Panc1 (cell line): ENCODE results near the gene KCNAB2. TPM values are rescaled to one million over a fixed set of nuclear protein-coding genes. Genes with fewer than 3 reads are reported as not detected.

ENCODE experiments used
- ATAC-seq: fragments of 200-7000 bp; cut with Tn5 transposase; 2 replicates; pipeline ENCODE4 v1.9.1; 2020; ENCODE audit warnings: mild to moderate bottlenecking, moderate library complexity
- BruUV-seq: library from RNA; stranded (reverse); fragments of 400-500 nt; replicated peaks from 2 replicates; lab custom pipeline; 2021; lab: Mats Ljungman, UMichigan
- CTCF ChIA-PET: fragments of 300-600 bp; sonication (Branson Sonifier 250); formaldehyde crosslinking; loops from one replicate; lab custom pipeline; 2022; ENCODE audit warnings: antibody characterized with exemption; lab: Charles Lee
- POLR2A ChIA-PET: fragments of 300-600 bp; sonication (Branson Sonifier 250); formaldehyde crosslinking; loops from one replicate; lab custom pipeline; 2022; ENCODE audit warnings: antibody characterized with exemption; lab: Charles Lee
- DNase-seq: peaks from one replicate; pipeline ENCODE4 v3.0.0-alpha.2; 2010; ENCODE audit warnings: low read depth, low spot score
- H3K27ac ChIP-seq: 2 replicates; pipeline ENCODE4 v1.5.1; 2011; ENCODE audit warnings: mild to moderate bottlenecking, low read length, inconsistent platforms
- H3K27me3 ChIP-seq: fragments of 200-500 bp; sonication (Bioruptor generic); 2 replicates; pipeline ENCODE4 v1.6.0; 2014; ENCODE audit warnings: low read length, inconsistent platforms; ENCODE audit not compliant: control insufficient read depth, insufficient read depth
- H3K36me3 ChIP-seq: fragments of 200-500 bp; sonication (Bioruptor generic); 2 replicates; pipeline ENCODE4 v1.5.1; 2014; ENCODE audit warnings: inconsistent platforms, mild to moderate bottlenecking, low read length, moderate library complexity; ENCODE audit not compliant: control insufficient read depth, insufficient read depth
- H3K4me1 ChIP-seq: 2 replicates; pipeline ENCODE4 v1.5.1; 2011; ENCODE audit warnings: inconsistent platforms, mild to moderate bottlenecking, low read length, moderate library complexity; ENCODE audit not compliant: control insufficient read depth, insufficient read depth
- H3K4me3 ChIP-seq, 2 experiments: 2 replicates each; pipeline ENCODE4 v1.5.1; 2011 to 2012; ENCODE audit warnings: low read depth in 2 of 2, low read length in 2 of 2, mild to moderate bottlenecking in 2 of 2, inconsistent platforms in 1 of 2, moderate library complexity in 1 of 2
- H3K9me3 ChIP-seq: fragments of 200-500 bp; sonication (Bioruptor generic); 2 replicates; pipeline ENCODE4 v1.5.1; 2014; ENCODE audit warnings: low read depth, mild to moderate bottlenecking, inconsistent platforms, low read length, moderate library complexity; ENCODE audit not compliant: control insufficient read depth, insufficient read depth
- CTCF ChIP-seq: fragments of 450-650 bp; IDR thresholded peaks from 2 replicates; pipeline ENCODE4 v1.5.1; 2017; ENCODE audit warnings: mild to moderate bottlenecking
- POLR2AphosphoS5 ChIP-seq: IDR thresholded peaks from 2 replicates; pipeline ENCODE4 v1.6.1; 2012; ENCODE audit warnings: mild to moderate bottlenecking, low read depth, low read length, moderate library complexity
- REST ChIP-seq, 2 experiments: IDR thresholded peaks; 2 replicates each; pipeline ENCODE4 v1.6.1; 2011 to 2012; ENCODE audit warnings: low read depth in 2 of 2, control low read depth in 1 of 2, low read length in 1 of 2, mild to moderate bottlenecking in 1 of 2, moderate library complexity in 1 of 2; ENCODE audit not compliant: insufficient read depth in 1 of 2
- SIN3A ChIP-seq: IDR thresholded peaks from 2 replicates; pipeline ENCODE4 v1.6.1; 2012; ENCODE audit warnings: low read depth, mild to moderate bottlenecking, low read length, moderate library complexity, borderline replicate concordance; ENCODE audit not compliant: insufficient read depth
- TCF7L2 ChIP-seq: IDR thresholded peaks from 2 replicates; pipeline ENCODE4 v1.6.1; 2011; ENCODE audit warnings: mild to moderate bottlenecking, low read depth, low read length, inconsistent platforms
- in situ Hi-C: cut with HindIII; loops from 2 replicates; pipeline ENCODE4 v1.10.0; 2016; ENCODE audit warnings: low sequenced_read_pairs, low pct_unique_long_range_greater_than_20kb
- intact Hi-C: fragments of 100-400 bp; cut with micrococcal nuclease; formaldehyde crosslinking; loops from one replicate; pipeline ENCODE4 v1.10.0; 2022; ENCODE audit not compliant: unreplicated experiment
- total RNA-seq: library from RNA; stranded (reverse); gene quantifications from one replicate; pipeline ENCODE4 v1.2.1, GENCODE V29; 2021; ENCODE audit not compliant: unreplicated experiment

Gene KCNAB2
- total RNA-seq, 1 experiment from 2014 or later: 27.6 TPM

GRCh38 chr1:6140413-6140812 is 94.7 kb downstream of the KCNAB2 start:
- no peaks in the 10 kb centered on the region for H3K27me3 ChIP-seq
- DNase-seq (no peak), ATAC-seq (no peak)
- intact Hi-C loops: no loop called here
- no peaks in the 10 kb centered on the region for H3K4me1 ChIP-seq
- in situ Hi-C loops: no loop called here
- H3K36me3 ChIP-seq: peaks cover 4% of the 10 kb centered on the region; the same call in 1 of the 2 replicates
- TF ChIP-seq CTCF: no peak
- TF ChIP-seq POLR2AphosphoS5: no peak
- TF ChIP-seq SIN3A: no peak
- TF ChIP-seq REST (IDR thresholded peaks at IDR 0.05; ENCODE audit: insufficient read depth in 1 of 2, low read depth in 2 of 2, low read length in 1 of 2): no peak
- no peak for TF ChIP-seq TCF7L2
- POLR2A ChIA-PET: no interaction called here
- CTCF ChIA-PET: no interaction called here
- no peak overlapping the region for H3K27ac ChIP-seq
- no peak overlapping the region for H3K4me3 ChIP-seq
- H3K9me3 ChIP-seq: no peaks in the 10 kb centered on the region
- no TSS peak for BruUV-seq

DNA sequence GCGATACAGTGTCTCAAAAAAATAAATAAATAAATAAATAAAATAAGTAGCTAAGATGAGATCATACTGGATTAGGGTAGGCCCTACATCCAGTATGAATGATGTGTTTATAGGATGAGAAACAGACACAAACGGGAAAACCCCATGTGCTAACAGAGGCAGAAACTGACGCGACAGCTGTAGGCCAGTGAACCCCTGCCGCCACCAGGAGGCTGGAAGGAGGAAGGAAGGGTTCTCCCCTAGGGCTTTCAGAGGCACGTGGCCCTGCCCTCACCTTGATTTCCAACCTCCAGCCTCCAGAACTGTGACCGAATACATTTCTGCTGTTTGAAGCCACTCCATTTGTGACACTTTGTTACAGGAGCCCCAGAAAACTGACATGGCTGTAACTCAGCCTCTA is 95.9 kb downstream of the KCNAB2 start:
- Histone ChIP-seq H3K4me1 (no peaks in the 10 kb centered on the region), H3K36me3 (peaks cover 4% of the 10 kb centered on the region; the same call in 1 of the 2 replicates), H3K27me3 (no peaks in the 10 kb centered on the region), H3K4me3 (no peak overlapping the region), H3K9me3 (no peaks in the 10 kb centered on the region), H3K27ac (no peak overlapping the region)
- DNase-seq (no peak), ATAC-seq (peak; percentile 70)
- in situ Hi-C loops (no loop called here), intact Hi-C loops (no loop called here)
- BruUV-seq: no TSS peak
- ChIA-PET POLR2A (no interaction called here), CTCF (interaction anchor here (0.9 kb wide), 1 partner anchor 66 kb away, joined by 5 read pairs; no protein-coding TSS in a partner anchor)
- TF ChIP-seq SIN3A (no peak), REST (IDR thresholded peaks at IDR 0.05; ENCODE audit: insufficient read depth in 1 of 2, low read depth in 2 of 2, low read length in 1 of 2) (no peak), TCF7L2 (no peak), POLR2AphosphoS5 (no peak), CTCF (no peak)
